ENCODE data around the gene NUDC. TPM values are rescaled to one million over a fixed set of nuclear protein-coding genes. Genes with fewer than 3 reads are reported as not detected.

The NUDC gene
- total RNA-seq, 1 experiment from 2014 or later, result 118 TPM

DNA sequence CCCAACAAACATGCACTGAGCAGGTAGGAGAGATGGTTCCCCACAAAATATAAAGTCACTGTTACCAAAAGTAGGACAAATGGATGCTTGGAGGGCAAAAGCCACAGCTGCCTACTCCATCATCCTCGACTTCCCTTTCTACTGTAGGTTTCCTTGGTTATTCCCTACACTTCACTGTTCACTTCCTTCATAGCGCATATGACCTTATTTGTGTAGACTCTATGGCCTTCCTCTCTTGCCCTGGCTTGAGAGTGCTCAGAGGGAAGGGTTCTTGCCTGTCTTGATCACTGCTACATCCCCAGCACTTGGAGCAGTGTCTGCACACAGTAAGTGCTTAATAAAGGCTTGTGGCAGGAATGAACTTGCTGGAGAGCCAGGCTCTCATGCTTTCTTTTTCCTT, 57.4 kb downstream of the NUDC start:
- ChIA-PET POLR2A (no interaction called here), CTCF (interaction anchor here (0.7 to 1.1 kb wide), 2 partner anchors 11 to 12 kb away, joined by 3 to 4 read pairs; no protein-coding TSS in a partner anchor)
- Mint-ChIP-seq H3K36me3 (no peaks in the 10 kb centered on the region), H3K27me3 (ENCODE audit: low read depth) (peaks cover 10% of the 10 kb centered on the region), H3K4me3 (no peak overlapping the region), H3K4me1 (peaks cover 4% of the 10 kb centered on the region; the same call in 1 of the 2 replicates), H3K27ac (no peak overlapping the region), H3K9me3 (no peaks in the 10 kb centered on the region)
- TF ChIP-seq GTF2I (CRISPR knock-in tag; conservative IDR thresholded peaks at IDR 0.05) (no peak), TEAD4 (CRISPR knock-in tag; IDR thresholded peaks at IDR 0.05) (no peak), FOXJ3 (CRISPR knock-in tag; IDR thresholded peaks at IDR 0.05; ENCODE audit: borderline replicate concordance) (no peak), ZNF263 (CRISPR knock-in tag; IDR thresholded peaks at IDR 0.05; ENCODE audit: low read depth) (no peak), NFATC4 (CRISPR knock-in tag; IDR thresholded peaks at IDR 0.05) (no peak), USF2 (CRISPR knock-in tag; IDR thresholded peaks at IDR 0.05) (no peak), ZNF219 (CRISPR knock-in tag; IDR thresholded peaks at IDR 0.05; ENCODE audit: borderline replicate concordance) (no peak), TEAD1 (CRISPR knock-in tag; IDR thresholded peaks at IDR 0.05) (no peak), ATF2 (CRISPR knock-in tag; IDR thresholded peaks at IDR 0.05; ENCODE audit: borderline replicate concordance, low read depth) (no peak), JAZF1 (CRISPR knock-in tag; IDR thresholded peaks at IDR 0.05) (no peak), ZNF121 (CRISPR knock-in tag; IDR thresholded peaks at IDR 0.05) (no peak)
- TF ChIP-seq, protein P1, sequence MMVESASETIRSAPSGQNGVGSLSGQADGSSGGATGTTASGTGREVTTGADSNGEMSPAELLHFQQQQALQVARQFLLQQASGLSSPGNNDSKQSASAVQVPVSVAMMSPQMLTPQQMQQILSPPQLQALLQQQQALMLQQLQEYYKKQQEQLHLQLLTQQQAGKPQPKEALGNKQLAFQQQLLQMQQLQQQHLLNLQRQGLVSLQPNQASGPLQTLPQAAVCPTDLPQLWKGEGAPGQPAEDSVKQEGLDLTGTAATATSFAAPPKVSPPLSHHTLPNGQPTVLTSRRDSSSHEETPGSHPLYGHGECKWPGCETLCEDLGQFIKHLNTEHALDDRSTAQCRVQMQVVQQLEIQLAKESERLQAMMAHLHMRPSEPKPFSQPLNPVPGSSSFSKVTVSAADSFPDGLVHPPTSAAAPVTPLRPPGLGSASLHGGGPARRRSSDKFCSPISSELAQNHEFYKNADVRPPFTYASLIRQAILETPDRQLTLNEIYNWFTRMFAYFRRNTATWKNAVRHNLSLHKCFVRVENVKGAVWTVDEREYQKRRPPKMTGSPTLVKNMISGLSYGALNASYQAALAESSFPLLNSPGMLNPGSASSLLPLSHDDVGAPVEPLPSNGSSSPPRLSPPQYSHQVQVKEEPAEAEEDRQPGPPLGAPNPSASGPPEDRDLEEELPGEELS (CRISPR knock-in tag; IDR thresholded peaks at IDR 0.05), result no peak
- TF ChIP-seq, protein P2, sequence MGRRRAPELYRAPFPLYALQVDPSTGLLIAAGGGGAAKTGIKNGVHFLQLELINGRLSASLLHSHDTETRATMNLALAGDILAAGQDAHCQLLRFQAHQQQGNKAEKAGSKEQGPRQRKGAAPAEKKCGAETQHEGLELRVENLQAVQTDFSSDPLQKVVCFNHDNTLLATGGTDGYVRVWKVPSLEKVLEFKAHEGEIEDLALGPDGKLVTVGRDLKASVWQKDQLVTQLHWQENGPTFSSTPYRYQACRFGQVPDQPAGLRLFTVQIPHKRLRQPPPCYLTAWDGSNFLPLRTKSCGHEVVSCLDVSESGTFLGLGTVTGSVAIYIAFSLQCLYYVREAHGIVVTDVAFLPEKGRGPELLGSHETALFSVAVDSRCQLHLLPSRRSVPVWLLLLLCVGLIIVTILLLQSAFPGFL (CRISPR knock-in tag; IDR thresholded peaks at IDR 0.05; ENCODE audit: borderline replicate concordance), result no peak
- TF ChIP-seq, protein P3, sequence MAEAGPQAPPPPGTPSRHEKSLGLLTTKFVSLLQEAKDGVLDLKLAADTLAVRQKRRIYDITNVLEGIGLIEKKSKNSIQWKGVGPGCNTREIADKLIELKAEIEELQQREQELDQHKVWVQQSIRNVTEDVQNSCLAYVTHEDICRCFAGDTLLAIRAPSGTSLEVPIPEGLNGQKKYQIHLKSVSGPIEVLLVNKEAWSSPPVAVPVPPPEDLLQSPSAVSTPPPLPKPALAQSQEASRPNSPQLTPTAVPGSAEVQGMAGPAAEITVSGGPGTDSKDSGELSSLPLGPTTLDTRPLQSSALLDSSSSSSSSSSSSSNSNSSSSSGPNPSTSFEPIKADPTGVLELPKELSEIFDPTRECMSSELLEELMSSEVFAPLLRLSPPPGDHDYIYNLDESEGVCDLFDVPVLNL (CRISPR knock-in tag; IDR thresholded peaks at IDR 0.05; ENCODE audit: borderline replicate concordance, low read depth), result no peak
- TF ChIP-seq, protein P4, sequence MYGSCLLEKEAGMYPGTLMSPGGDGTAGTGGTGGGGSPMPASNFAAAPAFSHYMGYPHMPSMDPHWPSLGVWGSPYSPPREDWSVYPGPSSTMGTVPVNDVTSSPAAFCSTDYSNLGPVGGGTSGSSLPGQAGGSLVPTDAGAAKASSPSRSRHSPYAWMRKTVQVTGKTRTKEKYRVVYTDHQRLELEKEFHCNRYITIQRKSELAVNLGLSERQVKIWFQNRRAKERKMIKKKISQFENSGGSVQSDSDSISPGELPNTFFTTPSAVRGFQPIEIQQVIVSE (CRISPR knock-in tag; IDR thresholded peaks at IDR 0.05; ENCODE audit: borderline replicate concordance), result no peak
- no peak for DNase-seq (ENCODE audit: low spot score)
- ATAC-seq, result no peak

DNA sequence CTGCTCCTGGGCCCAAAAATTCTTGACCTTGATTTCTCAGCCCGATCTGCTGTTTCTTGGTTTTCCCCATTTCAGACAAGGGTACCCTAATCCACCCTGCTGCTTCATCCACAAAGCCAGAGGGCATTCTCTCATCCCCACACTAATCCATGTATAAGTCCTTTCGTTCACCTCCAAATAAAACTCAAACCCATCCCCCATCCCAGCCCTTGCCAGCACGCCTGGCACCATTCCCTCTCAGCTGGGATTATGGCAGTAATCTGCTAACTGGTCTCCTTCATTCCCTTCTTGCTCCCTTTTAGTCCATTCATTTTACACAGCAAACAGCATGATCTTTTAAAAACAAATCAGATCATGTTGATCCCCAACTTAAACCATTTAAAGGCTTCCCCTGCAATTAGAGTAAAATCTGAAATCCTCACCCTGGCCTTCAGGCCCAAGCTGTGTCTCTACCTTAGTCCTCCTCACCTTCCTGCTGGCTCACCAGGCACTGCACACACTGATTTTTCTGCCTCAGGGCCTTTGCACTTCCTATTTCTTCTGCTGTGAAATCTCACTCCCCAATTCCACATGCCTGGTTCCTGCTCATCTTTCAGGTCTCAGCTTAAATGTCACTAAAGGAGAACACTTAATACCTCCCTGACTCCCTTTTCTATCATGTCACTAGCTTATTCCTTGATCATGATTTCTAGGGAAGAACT, 59.8 kb downstream of the NUDC start:
- H3K27me3 Mint-ChIP-seq (ENCODE audit: low read depth), result peaks cover 25% of the 10 kb centered on the region
- ATAC-seq, result no peak
- CTCF ChIA-PET, result interaction anchor here (0.5 to 1.4 kb wide), 2 partner anchors 15 to 288 kb away, joined by 4 read pairs; no protein-coding TSS in a partner anchor
- H3K36me3 Mint-ChIP-seq, result no peaks in the 10 kb centered on the region
- no peak for DNase-seq (ENCODE audit: low spot score)
- H3K9me3 Mint-ChIP-seq, result no peaks in the 10 kb centered on the region
- no peak overlapping the region for H3K27ac Mint-ChIP-seq
- H3K4me3 Mint-ChIP-seq, result no peak overlapping the region
- no peaks in the 10 kb centered on the region for H3K4me1 Mint-ChIP-seq
- TF ChIP-seq ZNF512 (CRISPR knock-in tag; IDR thresholded peaks at IDR 0.05; ENCODE audit: borderline replicate concordance), result no peak
- no peak for TF ChIP-seq EMX1 (CRISPR knock-in tag; IDR thresholded peaks at IDR 0.05)
- TF ChIP-seq, protein P5, sequence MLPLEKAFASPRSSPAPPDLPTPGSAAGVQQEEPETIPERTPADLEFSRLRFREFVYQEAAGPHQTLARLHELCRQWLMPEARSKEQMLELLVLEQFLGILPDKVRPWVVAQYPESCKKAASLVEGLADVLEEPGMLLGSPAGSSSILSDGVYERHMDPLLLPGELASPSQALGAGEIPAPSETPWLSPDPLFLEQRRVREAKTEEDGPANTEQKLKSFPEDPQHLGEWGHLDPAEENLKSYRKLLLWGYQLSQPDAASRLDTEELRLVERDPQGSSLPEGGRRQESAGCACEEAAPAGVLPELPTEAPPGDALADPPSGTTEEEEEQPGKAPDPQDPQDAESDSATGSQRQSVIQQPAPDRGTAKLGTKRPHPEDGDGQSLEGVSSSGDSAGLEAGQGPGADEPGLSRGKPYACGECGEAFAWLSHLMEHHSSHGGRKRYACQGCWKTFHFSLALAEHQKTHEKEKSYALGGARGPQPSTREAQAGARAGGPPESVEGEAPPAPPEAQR (CRISPR knock-in tag; IDR thresholded peaks at IDR 0.05), result no peak
- TF ChIP-seq, protein P6, sequence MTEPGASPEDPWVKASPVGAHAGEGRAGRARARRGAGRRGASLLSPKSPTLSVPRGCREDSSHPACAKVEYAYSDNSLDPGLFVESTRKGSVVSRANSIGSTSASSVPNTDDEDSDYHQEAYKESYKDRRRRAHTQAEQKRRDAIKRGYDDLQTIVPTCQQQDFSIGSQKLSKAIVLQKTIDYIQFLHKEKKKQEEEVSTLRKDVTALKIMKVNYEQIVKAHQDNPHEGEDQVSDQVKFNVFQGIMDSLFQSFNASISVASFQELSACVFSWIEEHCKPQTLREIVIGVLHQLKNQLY (CRISPR knock-in tag; IDR thresholded peaks at IDR 0.05), result no peak
- POLR2A ChIA-PET, result interaction anchor here (0.6 kb wide), 1 partner anchor 572 kb away, joined by 3 read pairs; no protein-coding TSS in a partner anchor
